GM12891 (cell line): Measurements from ENCODE around the gene TRIM9. TPM values are rescaled to one million over a fixed set of nuclear protein-coding genes. Genes with fewer than 3 reads are reported as not detected.

Source experiments
- DNase-seq: peaks from one replicate; pipeline ENCODE4 v3.0.0; 2011; ENCODE audit warnings: low spot score; ENCODE audit not compliant: insufficient read length
- FAIRE-seq: peaks from 2 replicates; lab custom pipeline; 2011; peaks lifted over from hg19 to GRCh38; lab: Jason Lieb, UNC
- PAX5 ChIP-seq: IDR thresholded peaks from 2 replicates; pipeline ENCODE4 v1.6.1; 2011; ENCODE audit warnings: low read length, moderate library complexity, mild to moderate bottlenecking; ENCODE audit not compliant: insufficient read depth, severe bottlenecking
- POLR2A ChIP-seq: IDR thresholded peaks from 2 replicates; pipeline ENCODE4 v1.6.1; 2011; ENCODE audit warnings: low read depth, low read length, control low read depth
- POLR2AphosphoS5 ChIP-seq: IDR thresholded peaks from 2 replicates; pipeline ENCODE4 v1.6.1; 2011; ENCODE audit warnings: low read depth, low read length, control low read depth
- POU2F2 ChIP-seq: IDR thresholded peaks from 2 replicates; pipeline ENCODE4 v1.6.1; 2011; ENCODE audit warnings: low read depth, mild to moderate bottlenecking, control low read depth, low read length, moderate library complexity
- SPI1 ChIP-seq: IDR thresholded peaks from 2 replicates; pipeline ENCODE4 v1.6.1; 2011; ENCODE audit warnings: low read depth, low read length, control low read depth
- TAF1 ChIP-seq: IDR thresholded peaks from 2 replicates; pipeline ENCODE4 v1.6.1; 2011; ENCODE audit warnings: low read depth, low read length, control low read depth
- polyA plus RNA-seq: library from polyadenylated mRNA; unstranded; fragments of >200 nt; gene quantifications from one replicate; pipeline ENCODE4 v1.2.1, GENCODE V29; 2012; ENCODE audit warnings: low read depth, missing spikeins, inconsistent platforms; ENCODE audit not compliant: missing spikeins

The TRIM9 gene
- 0.08 TPM for polyA plus RNA-seq

GRCh38 chr14:51094901-51095853 is at the start of gene TRIM9:
TRIM9 (minus strand) TSS chr14:51095105; CDS start chr14:51094939, 166 bp downstream.
- DNase-seq (peak; percentile 97), FAIRE-seq (peak; percentile 98)
- TF ChIP-seq POU2F2 (no peak), POLR2A (no peak), TAF1 (no peak), PAX5 (no peak), POLR2AphosphoS5 (no peak)

GRCh38 chr14:51140856-51141255 is 46.0 kb upstream of the TRIM9 start:
- TF ChIP-seq PAX5, result no peak
- no peak for FAIRE-seq
- DNase-seq, result no peak

DNA sequence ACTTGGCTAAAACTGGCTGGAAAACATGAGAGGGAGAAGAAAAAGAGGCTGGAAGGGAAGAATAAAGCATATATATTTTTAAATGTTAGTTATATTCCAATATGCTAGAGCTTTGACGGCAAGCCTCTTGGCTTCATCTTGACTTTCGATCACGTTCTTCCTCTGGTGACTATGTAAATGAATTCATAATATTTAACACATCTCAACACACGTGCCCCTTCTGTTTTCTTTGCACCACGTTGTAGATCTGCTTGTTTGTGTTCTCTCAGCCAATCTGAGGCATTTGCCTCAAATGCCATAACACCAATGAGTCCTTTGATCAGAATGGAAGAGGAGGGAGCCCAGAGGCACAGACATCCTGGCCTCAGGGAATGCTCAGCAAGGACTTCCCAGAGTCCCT is 45.4 kb upstream of the TRIM9 start:
- no peak for TF ChIP-seq POLR2AphosphoS5
- TF ChIP-seq PAX5, result no peak
- no peak for TF ChIP-seq POLR2A
- no peak for TF ChIP-seq POU2F2
- TF ChIP-seq SPI1, result no peak
- TF ChIP-seq TAF1, result no peak
- FAIRE-seq, result no peak
- DNase-seq, result no peak

GRCh38 chr14:51139121-51139681 is 44.3 kb upstream of the TRIM9 start:
- TF ChIP-seq PAX5 (no peak), SPI1 (no peak), POU2F2 (no peak), POLR2AphosphoS5 (no peak), POLR2A (no peak), TAF1 (no peak)
- DNase-seq (no peak), FAIRE-seq (no peak)

- FAIRE-seq, result no peak
- DNase-seq, result no peak
- TF ChIP-seq SPI1 (no peak), POLR2A (no peak), TAF1 (no peak), POU2F2 (no peak), POLR2AphosphoS5 (no peak), PAX5 (no peak)
These were observed 43.6 kb upstream of the TRIM9 start for GRCh38 chr14:51138404-51139103.

- FAIRE-seq (no peak), DNase-seq (no peak)
- TF ChIP-seq POU2F2 (no peak), POLR2AphosphoS5 (no peak), SPI1 (no peak), POLR2A (no peak), TAF1 (no peak), PAX5 (no peak)
These were observed 36.6 kb upstream of the TRIM9 start for GRCh38 chr14:51131516-51131915.

GRCh38 chr14:51129130-51129529 is 34.2 kb upstream of the TRIM9 start:
- no peak for FAIRE-seq
- TF ChIP-seq TAF1, result no peak
- TF ChIP-seq POLR2A, result no peak
- no peak for TF ChIP-seq POU2F2
- no peak for DNase-seq

DNA sequence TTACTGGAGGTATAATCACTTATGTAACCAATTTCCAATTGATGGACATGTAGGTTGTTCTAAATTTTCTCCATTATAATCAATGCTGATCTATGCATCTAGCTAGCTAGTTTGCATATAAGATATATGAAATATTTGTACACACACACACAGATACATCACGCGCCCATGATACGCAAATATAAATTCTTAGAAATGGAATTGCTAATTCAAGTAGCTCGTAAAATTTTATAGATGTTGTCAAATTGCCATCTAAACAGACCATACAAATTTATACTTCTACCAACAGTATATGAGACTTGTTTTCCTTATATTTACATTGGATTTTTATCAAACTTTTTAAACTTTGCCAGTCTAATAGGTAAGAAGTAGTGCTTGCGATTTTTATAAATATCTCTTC is 29.1 kb upstream of the TRIM9 start:
- FAIRE-seq, result no peak
- no peak for TF ChIP-seq POLR2A
- no peak for TF ChIP-seq SPI1
- no peak for TF ChIP-seq POU2F2
- no peak for TF ChIP-seq POLR2AphosphoS5
- no peak for TF ChIP-seq TAF1
- TF ChIP-seq PAX5, result no peak
- no peak for DNase-seq

- FAIRE-seq (no peak), DNase-seq (no peak)
These were observed 26.2 kb upstream of the TRIM9 start for GRCh38 chr14:51121096-51121495.

More at GRCh38 chr14:51121096-51121495, 26.2 kb upstream of the TRIM9 start:
- TF ChIP-seq SPI1 (no peak), POU2F2 (no peak), TAF1 (no peak), POLR2A (no peak), POLR2AphosphoS5 (no peak), PAX5 (no peak)
